A549 (cell line): ENCODE results near the gene ZNF597.

Source experiments
- CBX8 ChIP-seq: fragments of 200-600 bp; sonication (generic); IDR thresholded peaks from 2 replicates; pipeline ENCODE4 v1.6.1; 2016
- CHD4 ChIP-seq: fragments of 200-600 bp; sonication (generic); IDR thresholded peaks from 2 replicates; pipeline ENCODE4 v1.6.1; 2016; ENCODE audit warnings: antibody characterized with exemption, mild to moderate bottlenecking, borderline replicate concordance
- EHMT2 ChIP-seq: fragments of 200-600 bp; sonication (generic); IDR thresholded peaks from 2 replicates; pipeline ENCODE4 v1.6.1; 2016; ENCODE audit warnings: antibody characterized with exemption, low read depth, mild to moderate bottlenecking, moderate library complexity
- MAX ChIP-seq: IDR thresholded peaks from 2 replicates; pipeline ENCODE4 v1.6.1; 2012
- POLR2A ChIP-seq: IDR thresholded peaks from 2 replicates; pipeline ENCODE4 v1.6.1; 2012; ENCODE audit warnings: mild to moderate bottlenecking, low read length
- REST ChIP-seq: fragments of 200-600 bp; sonication (generic); IDR thresholded peaks from 2 replicates; pipeline ENCODE4 v1.6.1; 2016; ENCODE audit warnings: antibody characterized with exemption, mild to moderate bottlenecking, moderate library complexity
- RFX5 ChIP-seq: fragments of 450-650 bp; IDR thresholded peaks from 2 replicates; pipeline ENCODE4 v1.7.1; 2014; ENCODE audit warnings: antibody characterized with exemption, mild to moderate bottlenecking, moderate library complexity
- TF ChIP-seq, protein P1 (sequence below): fragments of >200 bp; sonication (Bioruptor Twin); formaldehyde crosslinking; IDR thresholded peaks from 3 replicates; pipeline ENCODE4 v1.5.1; 2016
- TF ChIP-seq, protein P2 (sequence below): IDR thresholded peaks from 2 replicates; pipeline ENCODE4 v1.6.1; 2012
- TF ChIP-seq, protein P3 (sequence below): fragments of 150-350 bp; IDR thresholded peaks from 2 replicates; pipeline ENCODE4 v1.6.1; 2014; ENCODE audit warnings: low read depth, mild to moderate bottlenecking, low read length

DNA sequence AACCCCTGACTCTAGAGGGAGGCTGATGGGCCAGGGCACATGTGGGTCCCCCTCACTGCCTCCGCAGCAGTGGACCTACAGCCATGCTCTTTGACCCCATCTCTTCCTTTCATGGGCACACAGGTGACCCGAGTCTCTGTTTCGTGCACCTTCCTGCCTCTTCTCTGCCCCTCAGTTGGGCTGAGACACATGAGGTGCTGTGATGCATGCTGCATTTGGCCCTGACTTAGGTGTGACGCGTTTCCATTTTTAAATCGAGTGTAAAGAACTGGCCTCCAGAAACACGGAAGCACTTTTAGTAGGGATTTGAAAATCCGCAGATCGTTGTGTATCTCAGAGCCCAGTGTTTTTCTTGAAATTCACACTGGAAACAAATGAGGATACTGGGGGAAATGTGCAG, 27.4 kb upstream of the ZNF597 start:
- TF ChIP-seq REST (no peak), CBX8 (no peak), MAX (no peak), CHD4 (no peak), RFX5 (no peak), POLR2A (no peak), EHMT2 (no peak)
- TF ChIP-seq, protein P1, sequence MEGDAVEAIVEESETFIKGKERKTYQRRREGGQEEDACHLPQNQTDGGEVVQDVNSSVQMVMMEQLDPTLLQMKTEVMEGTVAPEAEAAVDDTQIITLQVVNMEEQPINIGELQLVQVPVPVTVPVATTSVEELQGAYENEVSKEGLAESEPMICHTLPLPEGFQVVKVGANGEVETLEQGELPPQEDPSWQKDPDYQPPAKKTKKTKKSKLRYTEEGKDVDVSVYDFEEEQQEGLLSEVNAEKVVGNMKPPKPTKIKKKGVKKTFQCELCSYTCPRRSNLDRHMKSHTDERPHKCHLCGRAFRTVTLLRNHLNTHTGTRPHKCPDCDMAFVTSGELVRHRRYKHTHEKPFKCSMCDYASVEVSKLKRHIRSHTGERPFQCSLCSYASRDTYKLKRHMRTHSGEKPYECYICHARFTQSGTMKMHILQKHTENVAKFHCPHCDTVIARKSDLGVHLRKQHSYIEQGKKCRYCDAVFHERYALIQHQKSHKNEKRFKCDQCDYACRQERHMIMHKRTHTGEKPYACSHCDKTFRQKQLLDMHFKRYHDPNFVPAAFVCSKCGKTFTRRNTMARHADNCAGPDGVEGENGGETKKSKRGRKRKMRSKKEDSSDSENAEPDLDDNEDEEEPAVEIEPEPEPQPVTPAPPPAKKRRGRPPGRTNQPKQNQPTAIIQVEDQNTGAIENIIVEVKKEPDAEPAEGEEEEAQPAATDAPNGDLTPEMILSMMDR = no peak
- TF ChIP-seq, protein P2, sequence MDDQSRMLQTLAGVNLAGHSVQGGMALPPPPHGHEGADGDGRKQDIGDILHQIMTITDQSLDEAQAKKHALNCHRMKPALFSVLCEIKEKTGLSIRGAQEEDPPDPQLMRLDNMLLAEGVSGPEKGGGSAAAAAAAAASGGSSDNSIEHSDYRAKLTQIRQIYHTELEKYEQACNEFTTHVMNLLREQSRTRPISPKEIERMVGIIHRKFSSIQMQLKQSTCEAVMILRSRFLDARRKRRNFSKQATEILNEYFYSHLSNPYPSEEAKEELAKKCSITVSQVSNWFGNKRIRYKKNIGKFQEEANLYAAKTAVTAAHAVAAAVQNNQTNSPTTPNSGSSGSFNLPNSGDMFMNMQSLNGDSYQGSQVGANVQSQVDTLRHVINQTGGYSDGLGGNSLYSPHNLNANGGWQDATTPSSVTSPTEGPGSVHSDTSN = no peak
- TF ChIP-seq, protein P3, sequence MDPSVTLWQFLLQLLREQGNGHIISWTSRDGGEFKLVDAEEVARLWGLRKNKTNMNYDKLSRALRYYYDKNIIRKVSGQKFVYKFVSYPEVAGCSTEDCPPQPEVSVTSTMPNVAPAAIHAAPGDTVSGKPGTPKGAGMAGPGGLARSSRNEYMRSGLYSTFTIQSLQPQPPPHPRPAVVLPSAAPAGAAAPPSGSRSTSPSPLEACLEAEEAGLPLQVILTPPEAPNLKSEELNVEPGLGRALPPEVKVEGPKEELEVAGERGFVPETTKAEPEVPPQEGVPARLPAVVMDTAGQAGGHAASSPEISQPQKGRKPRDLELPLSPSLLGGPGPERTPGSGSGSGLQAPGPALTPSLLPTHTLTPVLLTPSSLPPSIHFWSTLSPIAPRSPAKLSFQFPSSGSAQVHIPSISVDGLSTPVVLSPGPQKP = no peak
